ENCODE results near the gene NTN4. TPM values are rescaled to one million over a fixed set of nuclear protein-coding genes. Genes with fewer than 3 reads are reported as not detected.

NTN4 gene
- total RNA-seq: 20.9 TPM

GRCh38 chr12:95790033-95790916 lies at the start of gene NTN4:
TSS of gene NTN4 (minus strand) at chr12:95790764. CDS start at chr12:95790309, 455 bp downstream.
- Histone ChIP-seq H3K9ac (ENCODE audit: low read depth in 1 of 3, low read length in 3 of 3) (peak within 1 kb of the TSS; percentile 66 to 81 (median 79)), H3K9me3 (ENCODE audit: control insufficient read depth in 3 of 3, low read length in 3 of 3) (no peaks in the 10 kb centered on the region), H3K36me3 (ENCODE audit: control insufficient read depth in 3 of 3, insufficient read depth in 3 of 3, low read length in 3 of 3) (no peaks in the 10 kb centered on the region), H3K27me3 (ENCODE audit: control insufficient read depth in 3 of 3, insufficient read depth in 3 of 3, low read length in 3 of 3) (peaks cover 0 to 31% (median 26%) of the 10 kb centered on the region in 3 donors), H3K4me3 (ENCODE audit: low read length in 3 of 3) (peak within 1 kb of the TSS; percentile 70 to 83 (median 77)), H3K4me1 (ENCODE audit: control insufficient read depth in 3 of 3, insufficient read depth in 3 of 3, low read length in 3 of 3) (peaks cover 16 to 21% (median 21%) of the 10 kb centered on the region in 3 donors), H3K27ac (ENCODE audit: low read depth, low read length) (peak within 1 kb of the TSS; percentile 42)

- no peak overlapping the region for H3K4me3 ChIP-seq (ENCODE audit: low read length in 3 of 3)
- H3K36me3 ChIP-seq (ENCODE audit: control insufficient read depth in 3 of 3, insufficient read depth in 3 of 3, low read length in 3 of 3): no peaks in the 10 kb centered on the region
- H3K4me1 ChIP-seq (ENCODE audit: control insufficient read depth in 3 of 3, insufficient read depth in 3 of 3, low read length in 3 of 3): peaks cover 0 to 7% (median 0%) of the 10 kb centered on the region in 3 donors
- no peak overlapping the region for H3K9ac ChIP-seq (ENCODE audit: low read depth in 1 of 3, low read length in 3 of 3)
- H3K27ac ChIP-seq (ENCODE audit: low read depth, low read length): no peak overlapping the region
- no peaks in the 10 kb centered on the region for H3K9me3 ChIP-seq (ENCODE audit: control insufficient read depth in 3 of 3, low read length in 3 of 3)
- no peaks in the 10 kb centered on the region for H3K27me3 ChIP-seq (ENCODE audit: control insufficient read depth in 3 of 3, insufficient read depth in 3 of 3, low read length in 3 of 3)
Observed at GRCh38 chr12:95838125-95838524, 47.6 kb upstream of the NTN4 start.

GRCh38 chr12:95837240-95838038 lies 46.9 kb upstream of the NTN4 start:
- Histone ChIP-seq H3K27ac (ENCODE audit: low read depth, low read length) (no peak overlapping the region), H3K27me3 (ENCODE audit: control insufficient read depth in 3 of 3, insufficient read depth in 3 of 3, low read length in 3 of 3) (no peaks in the 10 kb centered on the region), H3K9ac (ENCODE audit: low read depth in 1 of 3, low read length in 3 of 3) (no peak overlapping the region), H3K9me3 (ENCODE audit: control insufficient read depth in 3 of 3, low read length in 3 of 3) (no peaks in the 10 kb centered on the region), H3K4me1 (ENCODE audit: control insufficient read depth in 3 of 3, insufficient read depth in 3 of 3, low read length in 3 of 3) (peaks cover 0 to 7% (median 0%) of the 10 kb centered on the region in 3 donors), H3K36me3 (ENCODE audit: control insufficient read depth in 3 of 3, insufficient read depth in 3 of 3, low read length in 3 of 3) (no peaks in the 10 kb centered on the region), H3K4me3 (ENCODE audit: low read length in 3 of 3) (no peak overlapping the region)

- peaks cover 0 to 7% (median 0%) of the 10 kb centered on the region in 3 donors for H3K4me1 ChIP-seq (ENCODE audit: control insufficient read depth in 3 of 3, insufficient read depth in 3 of 3, low read length in 3 of 3)
- H3K36me3 ChIP-seq (ENCODE audit: control insufficient read depth in 3 of 3, insufficient read depth in 3 of 3, low read length in 3 of 3): no peaks in the 10 kb centered on the region
- no peak overlapping the region for H3K27ac ChIP-seq (ENCODE audit: low read depth, low read length)
- H3K9ac ChIP-seq (ENCODE audit: low read depth in 1 of 3, low read length in 3 of 3): no peak overlapping the region
- no peaks in the 10 kb centered on the region for H3K9me3 ChIP-seq (ENCODE audit: control insufficient read depth in 3 of 3, low read length in 3 of 3)
- H3K27me3 ChIP-seq (ENCODE audit: control insufficient read depth in 3 of 3, insufficient read depth in 3 of 3, low read length in 3 of 3): no peaks in the 10 kb centered on the region
- no peak overlapping the region for H3K4me3 ChIP-seq (ENCODE audit: low read length in 3 of 3)
Observed at GRCh38 chr12:95836630-95837239, 46.2 kb upstream of the NTN4 start.

- Histone ChIP-seq H3K27me3 (ENCODE audit: control insufficient read depth in 3 of 3, insufficient read depth in 3 of 3, low read length in 3 of 3) (no peaks in the 10 kb centered on the region), H3K36me3 (ENCODE audit: control insufficient read depth in 3 of 3, insufficient read depth in 3 of 3, low read length in 3 of 3) (no peaks in the 10 kb centered on the region), H3K9me3 (ENCODE audit: control insufficient read depth in 3 of 3, low read length in 3 of 3) (no peaks in the 10 kb centered on the region), H3K9ac (ENCODE audit: low read depth in 1 of 3, low read length in 3 of 3) (no peak overlapping the region), H3K4me3 (ENCODE audit: low read length in 3 of 3) (no peak overlapping the region), H3K27ac (ENCODE audit: low read depth, low read length) (no peak overlapping the region), H3K4me1 (ENCODE audit: control insufficient read depth in 3 of 3, insufficient read depth in 3 of 3, low read length in 3 of 3) (peaks cover 0 to 7% (median 0%) of the 10 kb centered on the region in 3 donors)
Observed at GRCh38 chr12:95836185-95836609, 45.6 kb upstream of the NTN4 start.

- H3K36me3 ChIP-seq (ENCODE audit: control insufficient read depth in 3 of 3, insufficient read depth in 3 of 3, low read length in 3 of 3): no peaks in the 10 kb centered on the region
- H3K27ac ChIP-seq (ENCODE audit: low read depth, low read length): no peak overlapping the region
- no peaks in the 10 kb centered on the region for H3K27me3 ChIP-seq (ENCODE audit: control insufficient read depth in 3 of 3, insufficient read depth in 3 of 3, low read length in 3 of 3)
- H3K4me1 ChIP-seq (ENCODE audit: control insufficient read depth in 3 of 3, insufficient read depth in 3 of 3, low read length in 3 of 3): peaks cover 0 to 7% (median 0%) of the 10 kb centered on the region in 3 donors
- no peaks in the 10 kb centered on the region for H3K9me3 ChIP-seq (ENCODE audit: control insufficient read depth in 3 of 3, low read length in 3 of 3)
- no peak overlapping the region for H3K9ac ChIP-seq (ENCODE audit: low read depth in 1 of 3, low read length in 3 of 3)
- H3K4me3 ChIP-seq (ENCODE audit: low read length in 3 of 3): no peak overlapping the region
Observed at GRCh38 chr12:95834572-95834971, 44.0 kb upstream of the NTN4 start.

GRCh38 chr12:95830335-95831089 lies 39.9 kb upstream of the NTN4 start:
- H3K27ac ChIP-seq (ENCODE audit: low read depth, low read length): no peak overlapping the region
- H3K36me3 ChIP-seq (ENCODE audit: control insufficient read depth in 3 of 3, insufficient read depth in 3 of 3, low read length in 3 of 3): no peaks in the 10 kb centered on the region
- H3K9me3 ChIP-seq (ENCODE audit: control insufficient read depth in 3 of 3, low read length in 3 of 3): no peaks in the 10 kb centered on the region
- H3K4me1 ChIP-seq (ENCODE audit: control insufficient read depth in 3 of 3, insufficient read depth in 3 of 3, low read length in 3 of 3): no peaks in the 10 kb centered on the region
- H3K27me3 ChIP-seq (ENCODE audit: control insufficient read depth in 3 of 3, insufficient read depth in 3 of 3, low read length in 3 of 3): no peaks in the 10 kb centered on the region
- no peak overlapping the region for H3K4me3 ChIP-seq (ENCODE audit: low read length in 3 of 3)
- no peak overlapping the region for H3K9ac ChIP-seq (ENCODE audit: low read depth in 1 of 3, low read length in 3 of 3)

GRCh38 chr12:95829395-95829794 lies 38.8 kb upstream of the NTN4 start:
- Histone ChIP-seq H3K36me3 (ENCODE audit: control insufficient read depth in 3 of 3, insufficient read depth in 3 of 3, low read length in 3 of 3) (no peaks in the 10 kb centered on the region), H3K27me3 (ENCODE audit: control insufficient read depth in 3 of 3, insufficient read depth in 3 of 3, low read length in 3 of 3) (no peaks in the 10 kb centered on the region), H3K4me3 (ENCODE audit: low read length in 3 of 3) (no peak overlapping the region), H3K27ac (ENCODE audit: low read depth, low read length) (no peak overlapping the region), H3K9me3 (ENCODE audit: control insufficient read depth in 3 of 3, low read length in 3 of 3) (no peaks in the 10 kb centered on the region), H3K4me1 (ENCODE audit: control insufficient read depth in 3 of 3, insufficient read depth in 3 of 3, low read length in 3 of 3) (no peaks in the 10 kb centered on the region), H3K9ac (ENCODE audit: low read depth in 1 of 3, low read length in 3 of 3) (no peak overlapping the region)

GRCh38 chr12:95820096-95820703 lies 29.6 kb upstream of the NTN4 start:
- Histone ChIP-seq H3K9me3 (ENCODE audit: control insufficient read depth in 3 of 3, low read length in 3 of 3) (no peaks in the 10 kb centered on the region), H3K4me1 (ENCODE audit: control insufficient read depth in 3 of 3, insufficient read depth in 3 of 3, low read length in 3 of 3) (no peaks in the 10 kb centered on the region)

More at GRCh38 chr12:95820096-95820703, 29.6 kb upstream of the NTN4 start:
- H3K36me3 ChIP-seq (ENCODE audit: control insufficient read depth in 3 of 3, insufficient read depth in 3 of 3, low read length in 3 of 3): no peaks in the 10 kb centered on the region
- H3K9ac ChIP-seq (ENCODE audit: low read depth in 1 of 3, low read length in 3 of 3): no peak overlapping the region
- no peak overlapping the region for H3K4me3 ChIP-seq (ENCODE audit: low read length in 3 of 3)
- H3K27ac ChIP-seq (ENCODE audit: low read depth, low read length): no peak overlapping the region
- no peaks in the 10 kb centered on the region for H3K27me3 ChIP-seq (ENCODE audit: control insufficient read depth in 3 of 3, insufficient read depth in 3 of 3, low read length in 3 of 3)
